ENCODE measurements around the gene PGA4. TPM values are rescaled to one million over a fixed set of nuclear protein-coding genes. Genes with fewer than 3 reads are reported as not detected.

The PGA4 gene
- polyA plus RNA-seq, 3 donors: 1.5 to 33.5 (median 7.0) TPM

GRCh38 chr11:61272731-61273130 lies 50.6 kb downstream of the PGA4 start:
- Histone ChIP-seq H2AFZ (ENCODE audit: insufficient read depth, low read depth, low read length, poor library complexity, severe bottlenecking) (no peak overlapping the region), H3K27me3 (ENCODE audit: control insufficient read depth in 2 of 2, insufficient read depth in 2 of 2, low read length in 2 of 2) (no peaks in the 10 kb centered on the region), H3K36me3 (replicated peaks in 1 of 2; ENCODE audit: control insufficient read depth in 1 of 2, insufficient read depth in 2 of 2, low read length in 2 of 2) (no peaks in the 10 kb centered on the region), H3K4me1 (ENCODE audit: control insufficient read depth in 1 of 2, insufficient read depth in 2 of 2, low read length in 2 of 2) (no peaks in the 10 kb centered on the region), H4K20me1 (ENCODE audit: insufficient read depth, low read length) (no peaks in the 10 kb centered on the region), H3K4me2 (replicated peaks; ENCODE audit: extremely low read depth, low read length, poor library complexity, severe bottlenecking) (no peak overlapping the region), H3K9ac (ENCODE audit: insufficient read depth, low read length, poor library complexity, severe bottlenecking) (no peak overlapping the region), H3K9me3 (replicated peaks in 1 of 2; ENCODE audit: control insufficient read depth in 1 of 2, insufficient read depth in 1 of 2, low read length in 2 of 2) (no peaks in the 10 kb centered on the region), H3K79me2 (ENCODE audit: insufficient read depth, low read length) (no peaks in the 10 kb centered on the region), H3K27ac (ENCODE audit: low read depth in 1 of 2, low read length in 2 of 2) (no peak overlapping the region), H3K4me3 (replicated peaks in 1 of 3; ENCODE audit: low read depth in 2 of 3, low read length in 3 of 3) (no peak overlapping the region)
- intact Hi-C loops (cut with micrococcal nuclease): no loop called here
- Mint-ChIP-seq H3K36me3 (no peaks in the 10 kb centered on the region), H3K27ac (no peak overlapping the region), H3K27me3 (ENCODE audit: low read depth in 3 of 3) (peaks cover 0 to 6% (median 4%) of the 10 kb centered on the region in 3 donors), H3K4me1 (no peaks in the 10 kb centered on the region), H3K4me3 (no peak overlapping the region), H3K9me3 (no peaks in the 10 kb centered on the region)
- no peak for TF ChIP-seq CTCF (IDR thresholded peaks at IDR 0.05)
- no peak for DNase-seq
- WGBS (ENCODE audit: insufficient coverage): 96% methylated on average over 3 of the region's 3 CpGs

GRCh38 chr11:61273178-61274078 lies 51.3 kb downstream of the PGA4 start:
- Mint-ChIP-seq H3K4me3 (no peak overlapping the region), H3K27me3 (ENCODE audit: low read depth in 3 of 3) (peaks cover 0 to 6% (median 4%) of the 10 kb centered on the region in 3 donors), H3K9me3 (peaks cover 0 to under 1% (median 0%) of the 10 kb centered on the region in 7 donors), H3K4me1 (no peaks in the 10 kb centered on the region), H3K36me3 (no peaks in the 10 kb centered on the region), H3K27ac (peak overlapping the region in 1 of 7 donors; percentile 3)
- TF ChIP-seq CTCF (IDR thresholded peaks at IDR 0.05): no peak
- no peaks in the 10 kb centered on the region for H3K79me2 ChIP-seq (ENCODE audit: insufficient read depth, low read length)
- no peaks in the 10 kb centered on the region for H3K9me3 ChIP-seq (replicated peaks in 1 of 2; ENCODE audit: control insufficient read depth in 1 of 2, insufficient read depth in 1 of 2, low read length in 2 of 2)
- H3K4me1 ChIP-seq (ENCODE audit: control insufficient read depth in 1 of 2, insufficient read depth in 2 of 2, low read length in 2 of 2): no peaks in the 10 kb centered on the region
- H3K27ac ChIP-seq (ENCODE audit: low read depth in 1 of 2, low read length in 2 of 2): no peak overlapping the region
- intact Hi-C loops (cut with micrococcal nuclease): no loop called here
- 97% methylated on average over 12 of the region's 16 CpGs for WGBS (ENCODE audit: insufficient coverage)
- H3K4me2 ChIP-seq (replicated peaks; ENCODE audit: extremely low read depth, low read length, poor library complexity, severe bottlenecking): no peak overlapping the region
- no peak overlapping the region for H3K4me3 ChIP-seq (replicated peaks in 1 of 3; ENCODE audit: low read depth in 2 of 3, low read length in 3 of 3)
- H2AFZ ChIP-seq (ENCODE audit: insufficient read depth, low read depth, low read length, poor library complexity, severe bottlenecking): no peak overlapping the region
- no peaks in the 10 kb centered on the region for H3K27me3 ChIP-seq (ENCODE audit: control insufficient read depth in 2 of 2, insufficient read depth in 2 of 2, low read length in 2 of 2)
- H3K9ac ChIP-seq (ENCODE audit: insufficient read depth, low read length, poor library complexity, severe bottlenecking): no peak overlapping the region
- no peaks in the 10 kb centered on the region for H4K20me1 ChIP-seq (ENCODE audit: insufficient read depth, low read length)
- H3K36me3 ChIP-seq (replicated peaks in 1 of 2; ENCODE audit: control insufficient read depth in 1 of 2, insufficient read depth in 2 of 2, low read length in 2 of 2): no peaks in the 10 kb centered on the region
- no peak for DNase-seq

Measured in CD14-positive monocyte (primary cell).